GM23338 (cell line): ENCODE results near the gene RPUSD1. TPM values are rescaled to one million over a fixed set of nuclear protein-coding genes. Genes with fewer than 3 reads are reported as not detected.

Source experiments
- ATAC-seq: fragments of 200-7000 bp; cut with Tn5 transposase; 3 replicates; pipeline ENCODE4 v1.9.1; 2020
- DNase-seq: peaks from one replicate; pipeline ENCODE4 v3.0.0-alpha.2; 2015; ENCODE audit warnings: low spot score
- H2AFZ ChIP-seq: fragments of 200-600 bp; sonication (generic); 2 replicates; pipeline ENCODE4 v1.8.0; 2016; ENCODE audit warnings: antibody characterized with exemption, mild to moderate bottlenecking, moderate library complexity
- H3F3A ChIP-seq: fragments of 200-600 bp; sonication (generic); replicated peaks from 2 replicates; pipeline ENCODE4 v1.8.0; 2017; ENCODE audit warnings: antibody characterized with exemption, mixed run types, low read depth
- H3K27ac ChIP-seq: fragments of 200-600 bp; sonication (generic); 2 replicates; pipeline ENCODE4 v1.6.1; 2016; ENCODE audit warnings: low read depth
- H3K27me3 ChIP-seq: fragments of 200-600 bp; sonication (generic); 2 replicates; pipeline ENCODE4 v1.8.0; 2016; ENCODE audit warnings: mild to moderate bottlenecking, mixed run types, moderate library complexity; ENCODE audit not compliant: insufficient read depth
- H3K36me3 ChIP-seq: fragments of 200-600 bp; sonication (generic); 2 replicates; pipeline ENCODE4 v1.8.0; 2016; ENCODE audit warnings: mild to moderate bottlenecking; ENCODE audit not compliant: insufficient read depth
- H3K4me1 ChIP-seq: fragments of 200-600 bp; sonication (generic); 2 replicates; pipeline ENCODE4 v1.8.0; 2016; ENCODE audit warnings: mild to moderate bottlenecking, moderate library complexity; ENCODE audit not compliant: insufficient read depth
- H3K4me2 ChIP-seq: fragments of 200-600 bp; sonication (generic); 2 replicates; pipeline ENCODE4 v1.7.1; 2017; ENCODE audit warnings: mixed run types
- H3K4me3 ChIP-seq: fragments of 200-600 bp; sonication (generic); 2 replicates; pipeline ENCODE4 v1.6.1; 2016; ENCODE audit warnings: mixed run types
- H3K79me2 ChIP-seq: fragments of 200-600 bp; sonication (generic); replicated peaks from 2 replicates; pipeline ENCODE4 v1.8.0; 2017; ENCODE audit warnings: mild to moderate bottlenecking; ENCODE audit not compliant: insufficient read depth
- H3K9me2 ChIP-seq: fragments of 200-600 bp; sonication (generic); 2 replicates; pipeline ENCODE4 v1.8.0; 2017; ENCODE audit not compliant: insufficient read depth
- H4K20me1 ChIP-seq: fragments of 200-600 bp; sonication (generic); replicated peaks from 2 replicates; pipeline ENCODE4 v1.8.0; 2017; ENCODE audit warnings: mild to moderate bottlenecking; ENCODE audit not compliant: insufficient read depth
- H3K27ac Mint-ChIP-seq: 2 replicates; pipeline ENCODE4 v1.8.0; 2020; ENCODE audit warnings: inconsistent platforms, mild to moderate bottlenecking, moderate library complexity, mixed read lengths
- H3K27me3 Mint-ChIP-seq: 3 replicates; pipeline ENCODE4 v1.8.0; 2022; ENCODE audit warnings: low read depth, mild to moderate bottlenecking, moderate library complexity, mixed read lengths, inconsistent platforms; ENCODE audit not compliant: insufficient read depth, poor library complexity
- H3K36me3 Mint-ChIP-seq: 3 replicates; pipeline ENCODE4 v1.8.0; 2021; ENCODE audit warnings: low read depth, mild to moderate bottlenecking, inconsistent platforms, moderate library complexity, mixed read lengths
- H3K4me1 Mint-ChIP-seq: 3 replicates; pipeline ENCODE4 v1.8.0; 2020; ENCODE audit warnings: mild to moderate bottlenecking, inconsistent platforms, mixed read lengths
- H3K4me3 Mint-ChIP-seq: 3 replicates; pipeline ENCODE4 v1.8.0; 2021; ENCODE audit warnings: moderate library complexity, mild to moderate bottlenecking, inconsistent platforms, mixed read lengths
- H3K9me3 Mint-ChIP-seq: 3 replicates; pipeline ENCODE4 v1.8.0; 2020; ENCODE audit warnings: moderate library complexity, mild to moderate bottlenecking, inconsistent platforms, mixed read lengths
- EZH2phosphoT487 ChIP-seq: fragments of 200-600 bp; sonication (generic); IDR thresholded peaks from one replicate; pipeline ENCODE4 v1.8.1; 2018; ENCODE audit warnings: antibody characterized with exemption; ENCODE audit not compliant: unreplicated experiment
- polyA plus RNA-seq: library from polyadenylated mRNA; unstranded; fragments of >200 nt; fragmentation: Nextera tagmentation; extraction: Ambion mirVana; gene quantifications from 2 replicates; pipeline ENCODE4 v1.2.1, GENCODE V29; 2016
- total RNA-seq: library from RNA; depleted of rRNA; stranded (reverse); fragments of >200 nt; shearing (Covaris generic); gene quantifications from 2 replicates; pipeline ENCODE4 v1.2.3, GENCODE V29; 2014
- TF ChIP-seq, protein P1 (sequence below): fragments of 250-450 bp; sonication (Bioruptor Pico); IDR thresholded peaks from 2 replicates; pipeline ENCODE4 v1.5.0; 2020; ENCODE audit warnings: mild to moderate bottlenecking, moderate library complexity
- TF ChIP-seq, protein P2 (sequence below), 2 experiments: fragments of 200-600 bp in 1 of 2; sonication (generic) in 1 of 2; conservative IDR thresholded peaks; 2 replicates each; pipeline versions ENCODE4 v1.5.1 to v1.6.1; 2016 to 2017; ENCODE audit warnings: antibody characterized with exemption in 2 of 2, low read depth in 2 of 2, mild to moderate bottlenecking in 2 of 2, moderate library complexity in 1 of 2

The RPUSD1 gene
- total and polyA plus RNA-seq, 2 experiments from 2014 or later = 19.1 to 79.5 TPM

DNA sequence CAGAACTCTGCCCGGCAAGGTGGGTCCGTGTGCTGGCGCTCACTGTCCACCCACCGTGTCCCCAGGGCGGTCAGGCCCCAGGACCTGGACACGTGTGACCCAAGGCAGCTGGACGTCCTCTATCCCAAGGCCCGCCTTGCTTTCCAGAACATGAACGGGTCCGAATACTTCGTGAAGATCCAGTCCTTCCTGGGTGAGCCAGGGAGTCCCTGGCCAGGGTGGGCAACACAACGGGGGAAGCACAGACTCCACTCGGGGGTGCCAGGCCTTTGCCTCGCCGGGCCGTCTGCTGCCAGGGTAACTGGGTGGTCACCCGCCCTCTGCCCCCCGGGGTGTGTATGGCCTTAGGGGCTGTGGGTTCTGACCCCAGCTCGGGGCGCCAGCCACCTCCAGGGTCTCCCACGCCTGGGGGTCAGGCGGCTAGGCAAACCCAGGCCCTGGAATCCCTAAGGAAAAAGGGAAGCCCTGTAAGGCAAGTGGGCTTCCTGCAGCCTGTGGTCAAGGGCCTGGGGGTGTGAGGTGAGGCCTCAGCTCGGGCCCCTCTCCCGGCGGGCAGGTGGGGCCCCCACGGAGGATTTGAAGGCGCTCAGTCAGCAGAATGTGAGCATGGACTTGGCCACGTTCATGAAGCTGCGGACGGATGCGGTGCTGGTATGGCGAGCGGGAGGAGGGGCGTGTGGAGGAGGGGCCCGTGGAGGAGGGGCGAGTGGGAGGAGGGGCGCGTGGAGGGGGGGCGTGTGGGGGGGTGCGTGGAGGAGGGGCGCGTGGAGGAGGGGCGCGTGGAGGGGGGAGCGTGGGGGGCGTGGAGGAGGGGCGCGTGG is 21.2 kb downstream of the RPUSD1 start:
- H3K4me3 ChIP-seq = no peak overlapping the region
- no peaks in the 10 kb centered on the region for H3K4me1 ChIP-seq
- Mint-ChIP-seq H3K36me3 (no peaks in the 10 kb centered on the region), H3K4me3 (no peak overlapping the region), H3K9me3 (no peaks in the 10 kb centered on the region), H3K4me1 (no peaks in the 10 kb centered on the region; the same call in 2 of the 3 replicates), H3K27me3 (peaks cover 14% of the 10 kb centered on the region), H3K27ac (no peak overlapping the region)
- H2AFZ ChIP-seq = no peak overlapping the region
- 0 out of 2 replicates have a peak, but pooled peaks cover 3% of the 10 kb centered on the region for H3F3A ChIP-seq
- no peaks in the 10 kb centered on the region for H3K79me2 ChIP-seq
- no peaks in the 10 kb centered on the region for H4K20me1 ChIP-seq
- H3K36me3 ChIP-seq = no peaks in the 10 kb centered on the region
- H3K9me2 ChIP-seq = no peaks in the 10 kb centered on the region
- no peak overlapping the region for H3K4me2 ChIP-seq
- H3K27ac ChIP-seq = no peak overlapping the region
- DNase-seq (no peak), ATAC-seq (no peak)
- TF ChIP-seq, protein P1, sequence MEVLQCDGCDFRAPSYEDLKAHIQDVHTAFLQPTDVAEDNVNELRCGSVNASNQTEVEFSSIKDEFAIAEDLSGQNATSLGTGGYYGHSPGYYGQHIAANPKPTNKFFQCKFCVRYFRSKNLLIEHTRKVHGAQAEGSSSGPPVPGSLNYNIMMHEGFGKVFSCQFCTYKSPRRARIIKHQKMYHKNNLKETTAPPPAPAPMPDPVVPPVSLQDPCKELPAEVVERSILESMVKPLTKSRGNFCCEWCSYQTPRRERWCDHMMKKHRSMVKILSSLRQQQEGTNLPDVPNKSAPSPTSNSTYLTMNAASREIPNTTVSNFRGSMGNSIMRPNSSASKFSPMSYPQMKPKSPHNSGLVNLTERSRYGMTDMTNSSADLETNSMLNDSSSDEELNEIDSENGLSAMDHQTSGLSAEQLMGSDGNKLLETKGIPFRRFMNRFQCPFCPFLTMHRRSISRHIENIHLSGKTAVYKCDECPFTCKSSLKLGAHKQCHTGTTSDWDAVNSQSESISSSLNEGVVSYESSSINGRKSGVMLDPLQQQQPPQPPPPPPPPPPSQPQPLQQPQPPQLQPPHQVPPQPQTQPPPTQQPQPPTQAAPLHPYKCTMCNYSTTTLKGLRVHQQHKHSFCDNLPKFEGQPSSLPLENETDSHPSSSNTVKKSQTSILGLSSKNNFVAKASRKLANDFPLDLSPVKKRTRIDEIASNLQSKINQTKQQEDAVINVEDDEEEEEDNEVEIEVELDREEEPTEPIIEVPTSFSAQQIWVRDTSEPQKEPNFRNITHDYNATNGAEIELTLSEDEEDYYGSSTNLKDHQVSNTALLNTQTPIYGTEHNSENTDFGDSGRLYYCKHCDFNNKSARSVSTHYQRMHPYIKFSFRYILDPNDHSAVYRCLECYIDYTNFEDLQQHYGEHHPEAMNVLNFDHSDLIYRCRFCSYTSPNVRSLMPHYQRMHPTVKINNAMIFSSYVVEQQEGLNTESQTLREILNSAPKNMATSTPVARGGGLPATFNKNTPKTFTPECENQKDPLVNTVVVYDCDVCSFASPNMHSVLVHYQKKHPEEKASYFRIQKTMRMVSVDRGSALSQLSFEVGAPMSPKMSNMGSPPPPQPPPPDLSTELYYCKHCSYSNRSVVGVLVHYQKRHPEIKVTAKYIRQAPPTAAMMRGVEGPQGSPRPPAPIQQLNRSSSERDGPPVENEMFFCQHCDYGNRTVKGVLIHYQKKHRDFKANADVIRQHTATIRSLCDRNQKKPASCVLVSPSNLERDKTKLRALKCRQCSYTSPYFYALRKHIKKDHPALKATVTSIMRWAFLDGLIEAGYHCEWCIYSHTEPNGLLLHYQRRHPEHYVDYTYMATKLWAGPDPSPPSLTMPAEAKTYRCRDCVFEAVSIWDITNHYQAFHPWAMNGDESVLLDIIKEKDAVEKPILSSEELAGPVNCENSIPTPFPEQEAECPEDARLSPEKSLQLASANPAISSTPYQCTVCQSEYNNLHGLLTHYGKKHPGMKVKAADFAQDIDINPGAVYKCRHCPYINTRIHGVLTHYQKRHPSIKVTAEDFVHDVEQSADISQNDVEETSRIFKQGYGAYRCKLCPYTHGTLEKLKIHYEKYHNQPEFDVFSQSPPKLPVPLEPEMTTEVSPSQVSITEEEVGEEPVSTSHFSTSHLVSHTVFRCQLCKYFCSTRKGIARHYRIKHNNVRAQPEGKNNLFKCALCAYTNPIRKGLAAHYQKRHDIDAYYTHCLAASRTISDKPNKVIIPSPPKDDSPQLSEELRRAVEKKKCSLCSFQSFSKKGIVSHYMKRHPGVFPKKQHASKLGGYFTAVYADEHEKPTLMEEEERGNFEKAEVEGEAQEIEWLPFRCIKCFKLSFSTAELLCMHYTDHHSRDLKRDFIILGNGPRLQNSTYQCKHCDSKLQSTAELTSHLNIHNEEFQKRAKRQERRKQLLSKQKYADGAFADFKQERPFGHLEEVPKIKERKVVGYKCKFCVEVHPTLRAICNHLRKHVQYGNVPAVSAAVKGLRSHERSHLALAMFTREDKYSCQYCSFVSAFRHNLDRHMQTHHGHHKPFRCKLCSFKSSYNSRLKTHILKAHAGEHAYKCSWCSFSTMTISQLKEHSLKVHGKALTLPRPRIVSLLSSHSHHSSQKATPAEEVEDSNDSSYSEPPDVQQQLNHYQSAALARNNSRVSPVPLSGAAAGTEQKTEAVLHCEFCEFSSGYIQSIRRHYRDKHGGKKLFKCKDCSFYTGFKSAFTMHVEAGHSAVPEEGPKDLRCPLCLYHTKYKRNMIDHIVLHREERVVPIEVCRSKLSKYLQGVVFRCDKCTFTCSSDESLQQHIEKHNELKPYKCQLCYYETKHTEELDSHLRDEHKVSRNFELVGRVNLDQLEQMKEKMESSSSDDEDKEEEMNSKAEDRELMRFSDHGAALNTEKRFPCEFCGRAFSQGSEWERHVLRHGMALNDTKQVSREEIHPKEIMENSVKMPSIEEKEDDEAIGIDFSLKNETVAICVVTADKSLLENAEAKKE = no peak
- TF ChIP-seq EZH2phosphoT487 = no peak
- TF ChIP-seq, protein P2, sequence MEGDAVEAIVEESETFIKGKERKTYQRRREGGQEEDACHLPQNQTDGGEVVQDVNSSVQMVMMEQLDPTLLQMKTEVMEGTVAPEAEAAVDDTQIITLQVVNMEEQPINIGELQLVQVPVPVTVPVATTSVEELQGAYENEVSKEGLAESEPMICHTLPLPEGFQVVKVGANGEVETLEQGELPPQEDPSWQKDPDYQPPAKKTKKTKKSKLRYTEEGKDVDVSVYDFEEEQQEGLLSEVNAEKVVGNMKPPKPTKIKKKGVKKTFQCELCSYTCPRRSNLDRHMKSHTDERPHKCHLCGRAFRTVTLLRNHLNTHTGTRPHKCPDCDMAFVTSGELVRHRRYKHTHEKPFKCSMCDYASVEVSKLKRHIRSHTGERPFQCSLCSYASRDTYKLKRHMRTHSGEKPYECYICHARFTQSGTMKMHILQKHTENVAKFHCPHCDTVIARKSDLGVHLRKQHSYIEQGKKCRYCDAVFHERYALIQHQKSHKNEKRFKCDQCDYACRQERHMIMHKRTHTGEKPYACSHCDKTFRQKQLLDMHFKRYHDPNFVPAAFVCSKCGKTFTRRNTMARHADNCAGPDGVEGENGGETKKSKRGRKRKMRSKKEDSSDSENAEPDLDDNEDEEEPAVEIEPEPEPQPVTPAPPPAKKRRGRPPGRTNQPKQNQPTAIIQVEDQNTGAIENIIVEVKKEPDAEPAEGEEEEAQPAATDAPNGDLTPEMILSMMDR (conservative IDR thresholded peaks at IDR 0.05; ENCODE audit: low read depth in 2 of 2) = no peak
- no peaks in the 10 kb centered on the region for H3K27me3 ChIP-seq
